Stimulated activated CD4-positive, alpha-beta T cell treated with anti-CD3 and anti-CD28 coated beads, Interleukin-4, amount 100 ng/mL, for 1 hour (primary cell): ENCODE measurements around the gene IMPDH1.
"Not testable (repeated sequence)": the region's sequence is repeated elsewhere in the genome, so short reads cannot be mapped to it uniquely, and the experiment has no call there.

Source experiments
- DNase-seq: peaks from one replicate; pipeline ENCODE4 v3.0.0-alpha.2; 2020

The IMPDH1 gene

GRCh38 chr7:128409596-128410450 lies at the start of gene IMPDH1:
Gene IMPDH1, minus strand, starts transcription at chr7:128409982. Its CDS starts 81 bp downstream, at chr7:128409901.
- peak; percentile 87 for DNase-seq

- DNase-seq, result peak; percentile 53
Measured at GRCh38 chr7:128459394-128459878, 49.7 kb upstream of the IMPDH1 start.

- DNase-seq, result no peak
Measured at GRCh38 chr7:128458956-128459355, 49.2 kb upstream of the IMPDH1 start.

DNA sequence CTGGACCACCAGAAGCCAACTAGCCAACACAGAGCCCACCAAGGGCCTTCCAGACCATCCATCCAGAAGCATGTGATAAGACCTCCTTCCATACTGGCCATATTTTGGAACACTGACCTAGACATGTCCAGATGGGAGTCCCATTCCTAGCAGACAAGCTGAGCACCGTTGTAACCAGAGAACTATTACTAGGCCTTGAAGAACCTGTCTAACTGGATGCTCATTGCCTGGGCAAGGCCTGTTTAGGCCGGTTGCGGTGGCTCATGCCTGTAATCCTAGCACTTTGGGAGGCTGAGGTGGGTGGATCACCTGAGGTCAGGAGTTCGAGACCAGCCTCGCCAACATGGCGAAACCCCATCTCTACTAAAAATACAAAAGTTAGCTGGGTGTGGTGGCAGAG lies 47.6 kb upstream of the IMPDH1 start:
- not testable (repeated sequence) for DNase-seq

DNA sequence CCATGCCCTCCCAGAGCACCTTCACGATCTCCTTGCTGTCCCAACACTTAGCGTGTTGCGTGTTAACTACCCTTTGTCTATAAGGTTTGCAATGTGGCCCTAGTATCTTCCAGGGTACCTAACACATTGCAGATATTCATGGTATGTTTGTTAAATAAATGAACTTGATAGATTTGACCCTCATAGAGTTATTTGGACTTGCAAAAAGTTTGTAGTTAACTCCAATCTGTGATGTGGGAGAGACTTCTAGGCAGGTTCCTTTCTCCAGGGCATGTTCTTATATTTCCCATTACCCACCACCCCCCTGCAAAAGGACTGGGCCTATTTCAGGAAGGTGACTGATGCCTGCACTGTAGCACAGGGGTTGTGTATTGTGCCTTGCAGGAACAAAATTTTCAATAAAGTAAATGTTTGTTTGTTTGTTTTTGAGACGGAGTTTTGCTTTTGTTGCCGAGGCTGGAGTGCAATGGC lies 46.5 kb upstream of the IMPDH1 start:
- no peak for DNase-seq

- peak; percentile 95 for DNase-seq
Measured at GRCh38 chr7:128455543-128456254, 45.9 kb upstream of the IMPDH1 start, which contains the start of gene HILPDA. Gene HILPDA, plus strand, starts transcription at chr7:128455878. Its CDS starts 1,391 bp downstream, at chr7:128457269.

DNA sequence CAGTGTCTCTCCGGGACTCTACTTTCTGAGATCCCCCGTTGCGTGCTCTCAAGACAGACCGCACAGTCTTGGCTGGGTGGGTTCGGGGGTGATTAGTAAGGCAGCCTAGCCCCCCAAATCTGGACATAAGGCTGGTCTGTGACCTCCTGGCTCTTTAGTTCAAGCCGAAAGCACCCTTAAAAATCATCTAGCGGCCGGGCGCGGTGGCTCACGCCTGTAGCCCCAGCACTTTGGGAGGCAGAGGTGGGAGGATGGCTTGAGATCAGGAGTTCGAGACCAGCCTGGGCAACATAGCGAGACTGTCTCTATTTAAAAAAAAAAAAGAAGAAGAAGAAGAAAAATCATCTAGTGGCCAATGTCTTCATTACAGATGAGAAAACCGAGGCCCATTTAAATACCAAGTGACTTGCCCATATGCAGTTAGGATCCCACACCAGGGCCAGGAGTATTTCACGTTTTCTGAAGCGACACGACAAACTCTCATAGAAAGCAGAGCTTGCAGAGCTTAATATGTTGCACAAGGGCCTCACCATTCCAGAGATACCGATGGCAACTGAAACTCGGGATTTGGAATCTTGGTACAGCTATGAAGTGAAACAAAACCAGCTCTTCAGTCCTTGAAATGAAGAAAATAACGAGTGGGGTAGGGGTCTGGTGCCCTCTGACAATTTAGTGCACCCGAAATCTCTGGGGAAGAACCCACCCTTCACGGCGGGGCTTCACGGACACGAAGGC lies 45.2 kb upstream of the IMPDH1 start:
- no peak for DNase-seq

- no peak for DNase-seq
Measured at GRCh38 chr7:128453836-128454804, 44.3 kb upstream of the IMPDH1 start.

- no peak for DNase-seq
Measured at GRCh38 chr7:128452552-128452951, 42.8 kb upstream of the IMPDH1 start.

GRCh38 chr7:128450913-128451312 lies 41.1 kb upstream of the IMPDH1 start:
- no peak for DNase-seq

DNA sequence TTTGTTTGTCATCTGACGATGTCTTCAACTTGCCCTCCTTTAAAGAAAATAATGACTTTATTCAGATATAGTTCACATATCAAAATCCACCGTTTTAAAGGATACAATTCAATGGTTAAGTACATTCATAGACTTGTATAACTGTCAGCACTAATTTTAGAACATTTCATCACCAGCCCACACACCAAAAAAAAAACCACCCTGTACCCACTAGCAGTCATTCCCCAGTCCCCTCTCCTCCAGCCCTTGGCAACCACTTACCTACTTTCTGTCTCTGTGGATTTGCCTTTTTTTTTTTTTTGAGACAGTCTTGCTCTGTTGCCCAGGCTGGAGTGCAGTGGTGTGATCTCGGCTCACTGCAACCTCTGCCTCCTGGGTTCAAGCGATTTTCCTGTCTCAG lies 40.6 kb upstream of the IMPDH1 start:
- no peak for DNase-seq

DNA sequence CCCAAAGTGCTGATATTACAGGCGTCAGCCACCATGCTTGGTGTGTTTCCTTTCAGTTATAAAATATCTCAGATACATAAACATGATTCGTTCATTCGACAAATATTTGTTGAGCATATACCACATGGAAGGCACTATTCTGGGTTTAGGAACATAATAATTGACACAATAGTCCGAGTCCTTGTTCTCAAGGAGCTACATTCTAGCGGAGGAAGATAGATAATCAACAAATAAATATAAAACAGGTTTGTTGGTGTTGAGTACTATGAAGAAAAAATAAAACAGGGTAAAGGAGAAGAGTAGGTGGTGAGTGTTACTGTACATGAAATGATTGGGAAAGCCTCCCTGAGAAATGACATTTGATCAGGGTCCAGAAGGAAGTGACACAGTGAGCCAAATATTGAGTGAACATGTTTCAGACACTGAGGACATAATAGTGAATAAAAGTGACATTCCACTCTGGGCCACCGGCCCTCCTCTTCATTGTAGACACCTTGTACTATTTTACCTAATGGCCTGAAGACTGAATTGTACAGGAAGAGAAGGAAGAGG lies 39.0 kb upstream of the IMPDH1 start:
- DNase-seq, result no peak

DNA sequence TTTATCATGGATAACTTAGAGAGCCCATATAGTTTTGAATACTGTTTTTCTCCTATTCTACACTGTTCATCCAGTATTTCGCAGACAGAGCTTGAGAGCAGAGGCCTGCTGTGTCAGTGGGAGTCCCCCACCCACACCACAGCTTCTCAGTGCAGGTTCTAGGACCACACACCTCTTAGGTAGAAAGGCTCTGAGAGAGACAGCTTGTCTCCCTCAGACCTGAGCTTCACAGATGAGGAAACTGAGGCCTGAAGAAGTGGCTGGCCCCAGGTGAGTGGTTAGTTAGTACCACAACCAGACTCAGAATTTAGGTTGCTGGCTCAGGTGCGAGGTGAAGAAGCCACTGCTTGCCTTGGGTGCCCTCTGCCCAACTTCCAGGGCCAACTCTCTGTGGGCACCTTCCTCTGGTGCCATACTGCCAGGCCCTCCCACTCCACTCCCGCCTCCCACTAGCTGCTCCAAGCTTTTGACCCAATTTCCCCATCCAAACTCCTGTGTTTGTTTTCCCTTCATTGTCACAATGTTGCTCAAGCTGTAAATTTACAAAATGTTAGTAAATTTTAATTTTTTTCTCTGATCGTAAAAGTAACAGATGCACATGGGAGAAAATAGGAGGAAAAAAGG lies 38.3 kb upstream of the IMPDH1 start:
- peak; percentile 25 for DNase-seq

DNA sequence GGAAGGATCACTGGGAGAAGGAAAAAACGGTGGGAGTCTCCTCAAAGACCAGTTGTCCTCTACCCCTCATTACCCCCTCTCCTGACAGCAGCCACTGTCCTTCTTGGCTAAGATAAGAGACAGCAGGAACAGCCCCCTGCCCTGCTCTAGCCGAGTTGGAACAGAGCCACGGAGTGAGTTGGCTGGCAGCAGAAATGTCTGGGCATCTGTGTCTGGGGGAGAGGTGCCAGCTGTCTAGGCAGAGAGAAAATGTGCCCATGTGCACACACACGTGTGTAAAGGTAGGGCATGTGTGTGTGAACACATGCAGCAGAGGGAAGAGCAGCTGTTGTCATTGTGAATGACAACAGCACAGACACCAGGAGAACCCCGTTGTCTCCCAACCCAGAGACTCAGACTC lies 36.5 kb upstream of the IMPDH1 start:
- no peak for DNase-seq

GRCh38 chr7:128443831-128444600 lies 34.2 kb upstream of the IMPDH1 start:
- DNase-seq, result no peak

GRCh38 chr7:128442356-128442755 lies 32.6 kb upstream of the IMPDH1 start:
- DNase-seq, result no peak

DNA sequence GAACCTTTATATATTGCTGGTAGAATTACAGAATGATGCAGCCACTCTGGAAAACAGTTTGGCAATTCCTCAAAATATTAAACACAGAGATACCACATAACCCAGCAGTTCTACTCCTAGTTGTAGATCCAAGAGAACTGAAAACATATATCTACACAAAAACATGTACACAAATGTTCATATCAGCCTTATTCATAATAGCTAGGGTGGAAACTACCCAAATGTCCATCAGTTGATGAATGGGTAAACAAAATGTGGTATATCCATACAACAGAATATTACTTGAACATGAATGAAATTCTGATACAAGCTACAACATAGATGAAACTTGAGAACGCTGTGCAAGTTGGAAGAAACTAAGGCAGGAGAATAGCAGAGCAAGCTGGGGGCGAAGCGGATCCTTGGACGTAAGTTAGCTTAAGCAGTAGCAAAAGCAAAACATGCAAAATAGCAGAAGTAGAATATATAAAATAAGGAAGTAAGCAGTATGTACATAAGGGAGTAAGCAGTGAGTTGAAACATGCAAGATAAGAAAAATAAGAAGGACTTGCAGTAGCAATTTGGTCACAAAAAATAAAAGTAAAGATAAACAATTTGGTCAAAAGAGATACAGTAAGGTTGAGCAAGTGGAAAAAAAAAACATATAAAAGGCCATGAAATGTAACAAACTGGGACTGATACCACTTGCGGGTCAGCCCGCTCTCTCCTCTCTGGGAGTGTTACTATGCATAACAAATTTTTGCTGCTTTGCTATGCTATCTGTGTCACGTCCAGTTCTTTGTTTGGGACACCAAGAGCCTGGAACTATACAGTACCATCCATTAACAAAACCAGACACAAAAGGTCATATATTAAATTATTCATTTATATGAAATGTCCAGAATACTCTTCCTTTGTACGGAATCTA lies 27.9 kb upstream of the IMPDH1 start:
- no peak for DNase-seq

GRCh38 chr7:128435327-128435686 lies 25.5 kb upstream of the IMPDH1 start:
- no peak for DNase-seq
